NCI-H1694 (cell line): ENCODE measurements around the gene PIK3C2B.
"Not testable (repeated sequence)": the region's sequence is repeated elsewhere in the genome, so short reads cannot be mapped to it uniquely, and the experiment has no call there.

Experiments used
- DNase-seq: peaks from one replicate; lab custom pipeline; 2025; lab: John Stamatoyannopoulos, UW

The PIK3C2B gene

GRCh38 chr1:204506201-204506968, 11.8 kb upstream of the PIK3C2B start:
- peak; percentile 97 for DNase-seq

GRCh38 chr1:204505674-204506200, 11.1 kb upstream of the PIK3C2B start:
- DNase-seq, result no peak

GRCh38 chr1:204503913-204504519, 9.4 kb upstream of the PIK3C2B start:
- no peak for DNase-seq

- peak; percentile 81 for DNase-seq
Measured at GRCh38 chr1:204503122-204503912, 8.7 kb upstream of the PIK3C2B start.

GRCh38 chr1:204502241-204502640, 7.6 kb upstream of the PIK3C2B start:
- DNase-seq, result no peak

- no peak for DNase-seq
Measured at GRCh38 chr1:204499511-204500468, 5.2 kb upstream of the PIK3C2B start.

GRCh38 chr1:204498981-204499380, 4.4 kb upstream of the PIK3C2B start:
- DNase-seq, result no peak

- DNase-seq, result no peak
Measured at GRCh38 chr1:204495777-204496176, 1.2 kb upstream of the PIK3C2B start.

GRCh38 chr1:204495078-204495753, 611 bp upstream of the PIK3C2B start:
- DNase-seq, result no peak

- DNase-seq, result no peak
Measured at GRCh38 chr1:204493984-204494280, 673 bp downstream of the PIK3C2B start.

GRCh38 chr1:204493145-204493983, 1.2 kb downstream of the PIK3C2B start:
- DNase-seq, result no peak

- no peak for DNase-seq
Measured at GRCh38 chr1:204491655-204492054, 3.0 kb downstream of the PIK3C2B start.

GRCh38 chr1:204487256-204487615, 7.4 kb downstream of the PIK3C2B start:
- no peak for DNase-seq

- not testable (repeated sequence) for DNase-seq
Measured at GRCh38 chr1:204486513-204487255, 7.9 kb downstream of the PIK3C2B start.

- no peak for DNase-seq
Measured at GRCh38 chr1:204483791-204484190, 10.8 kb downstream of the PIK3C2B start.

GRCh38 chr1:204480515-204480914, 14.1 kb downstream of the PIK3C2B start:
- peak; percentile 38 for DNase-seq

- DNase-seq, result no peak
Measured at GRCh38 chr1:204479387-204480136, 15.0 kb downstream of the PIK3C2B start.

- DNase-seq, result no peak
Measured at GRCh38 chr1:204478921-204479320, 15.7 kb downstream of the PIK3C2B start.
